Left ventricle myocardium inferior (tissue), 1 donor: ENCODE measurements around the gene PPP2R2C. TPM values are rescaled to one million over a fixed set of nuclear protein-coding genes. Genes with fewer than 3 reads are reported as not detected.

ENCODE experiments used
- DNase-seq: peaks from one replicate; pipeline ENCODE4 v3.0.0-alpha.2; 2020
- H3K27ac ChIP-seq: fragments of 200-600 bp; replicated peaks from 2 replicates; pipeline ENCODE4 v1.8.0; 2021
- H3K27me3 ChIP-seq: fragments of 200-600 bp; 2 replicates; pipeline ENCODE4 v1.8.0; 2021; ENCODE audit warnings: low read depth
- H3K36me3 ChIP-seq: fragments of 200-600 bp; 2 replicates; pipeline ENCODE4 v1.8.0; 2021
- H3K4me1 ChIP-seq: fragments of 200-600 bp; 2 replicates; pipeline ENCODE4 v1.8.0; 2021
- H3K4me3 ChIP-seq: fragments of 200-600 bp; 2 replicates; pipeline ENCODE4 v1.8.0; 2021; ENCODE audit warnings: mild to moderate bottlenecking, moderate library complexity
- H3K9me3 ChIP-seq: fragments of 200-600 bp; replicated peaks from 2 replicates; pipeline ENCODE4 v1.8.0; 2021
- CTCF ChIP-seq: fragments of 200-600 bp; IDR thresholded peaks from 2 replicates; pipeline ENCODE4 v1.8.0; 2021; ENCODE audit warnings: antibody characterized with exemption, mild to moderate bottlenecking, borderline replicate concordance
- intact Hi-C: fragments of 100-400 bp; cut with micrococcal nuclease; formaldehyde crosslinking; loops from one replicate; pipeline ENCODE4 v1.11.0; 2022
- total RNA-seq: library from RNA; stranded (reverse); fragmentation: NEBNext Ultra II Directional; extraction: Animal tissue kit (Norgen Biotek cat#: 25700); gene quantifications from one replicate; pipeline ENCODE4 v1.2.1, GENCODE V29; 2021
- donor health status: DM: no; HTN: yes; CAD: no; lungs with severe emphysema.

PPP2R2C gene
- total RNA-seq, 1 donor from 2014 or later = 9.7 TPM

- intact Hi-C loops = no loop called here
- H3K27ac ChIP-seq = no peak overlapping the region
- H3K9me3 ChIP-seq = peaks cover 42% of the 10 kb centered on the region
- DNase-seq = no peak
- H3K36me3 ChIP-seq = no peaks in the 10 kb centered on the region
- peaks cover 6% of the 10 kb centered on the region for H3K4me1 ChIP-seq
- peaks cover 48% of the 10 kb centered on the region for H3K27me3 ChIP-seq
- no peak for TF ChIP-seq CTCF
- no peak overlapping the region for H3K4me3 ChIP-seq
Measured at GRCh38 chr4:6489927-6490326, 17.5 kb upstream of the PPP2R2C start.

GRCh38 chr4:6487466-6487865 lies 15.1 kb upstream of the PPP2R2C start:
- Histone ChIP-seq H3K4me3 (no peak overlapping the region), H3K27me3 (peaks cover 23% of the 10 kb centered on the region), H3K36me3 (no peaks in the 10 kb centered on the region), H3K9me3 (peaks cover 50% of the 10 kb centered on the region), H3K27ac (no peak overlapping the region), H3K4me1 (no peaks in the 10 kb centered on the region)
- intact Hi-C loops = no loop called here
- DNase-seq = no peak
- no peak for TF ChIP-seq CTCF

GRCh38 chr4:6480534-6481088 lies 8.2 kb upstream of the PPP2R2C start:
- no peak for DNase-seq
- H3K27ac ChIP-seq = no peak overlapping the region
- no peak for TF ChIP-seq CTCF
- H3K4me3 ChIP-seq = no peak overlapping the region
- H3K9me3 ChIP-seq = peaks cover 15% of the 10 kb centered on the region
- no peaks in the 10 kb centered on the region for H3K4me1 ChIP-seq
- no peaks in the 10 kb centered on the region for H3K36me3 ChIP-seq
- intact Hi-C loops = no loop called here
- H3K27me3 ChIP-seq = peaks cover 47% of the 10 kb centered on the region

- Histone ChIP-seq H3K36me3 (no peaks in the 10 kb centered on the region), H3K9me3 (no peaks in the 10 kb centered on the region), H3K27ac (no peak overlapping the region), H3K4me3 (no peak overlapping the region), H3K4me1 (no peaks in the 10 kb centered on the region), H3K27me3 (peaks cover 64% of the 10 kb centered on the region)
- intact Hi-C loops = no loop called here
- no peak for TF ChIP-seq CTCF
- DNase-seq = no peak
Measured at GRCh38 chr4:6478546-6479220, 6.3 kb upstream of the PPP2R2C start.

GRCh38 chr4:6476893-6477292 lies 4.5 kb upstream of the PPP2R2C start:
- peaks cover 77% of the 10 kb centered on the region for H3K27me3 ChIP-seq
- no peak for TF ChIP-seq CTCF
- intact Hi-C loops = no loop called here
- peaks cover under 1% of the 10 kb centered on the region for H3K4me1 ChIP-seq
- no peaks in the 10 kb centered on the region for H3K36me3 ChIP-seq
- H3K27ac ChIP-seq = no peak overlapping the region
- no peaks in the 10 kb centered on the region for H3K9me3 ChIP-seq
- H3K4me3 ChIP-seq = no peak overlapping the region
- DNase-seq = no peak
